GM12878 (cell line): ENCODE data around the gene SAP25. TPM values are rescaled to one million over a fixed set of nuclear protein-coding genes. Genes with fewer than 3 reads are reported as not detected.

ENCODE experiments used
- ESRRA ChIP-seq: IDR thresholded peaks from 2 replicates; pipeline ENCODE4 v1.6.1; 2012; ENCODE audit warnings: mild to moderate bottlenecking, low read length, improper control_type of control experiment
- FOXK2 ChIP-seq: fragments of 450-650 bp; IDR thresholded peaks from 2 replicates; pipeline ENCODE4 v1.6.1; 2017; ENCODE audit warnings: mild to moderate bottlenecking, moderate library complexity
- HDGF ChIP-seq: fragments of 450-650 bp; IDR thresholded peaks from 2 replicates; pipeline ENCODE4 v1.6.1; 2016; ENCODE audit warnings: antibody characterized with exemption
- JUND ChIP-seq: IDR thresholded peaks from 2 replicates; pipeline ENCODE4 v1.6.1; 2012; ENCODE audit warnings: low read depth, mild to moderate bottlenecking, low read length, improper control_type of control experiment, moderate library complexity
- KLF5 ChIP-seq: fragments of 450-650 bp; IDR thresholded peaks from 2 replicates; pipeline ENCODE4 v1.6.1; 2014; ENCODE audit warnings: mild to moderate bottlenecking; ENCODE audit not compliant: partially characterized antibody
- NFXL1 ChIP-seq: fragments of 450-650 bp; IDR thresholded peaks from 2 replicates; pipeline ENCODE4 v1.6.1; 2017; ENCODE audit warnings: antibody characterized with exemption, mild to moderate bottlenecking, borderline replicate concordance
- NRF1 ChIP-seq: conservative IDR thresholded peaks from 2 replicates; pipeline ENCODE4 v1.6.1; 2011; ENCODE audit warnings: mild to moderate bottlenecking, low read depth, low read length, improper control_type of control experiment
- PAX8 ChIP-seq: fragments of 450-650 bp; IDR thresholded peaks from 2 replicates; pipeline ENCODE4 v1.6.1; 2017; ENCODE audit warnings: mild to moderate bottlenecking, moderate library complexity
- POLR2AphosphoS5 ChIP-seq: IDR thresholded peaks from 2 replicates; pipeline ENCODE4 v1.6.1; 2011; ENCODE audit warnings: mild to moderate bottlenecking, low read length, inconsistent platforms
- RAD51 ChIP-seq: fragments of 450-650 bp; IDR thresholded peaks from 2 replicates; pipeline ENCODE4 v1.6.1; 2016; ENCODE audit warnings: moderate library complexity, mild to moderate bottlenecking, inconsistent platforms
- RB1 ChIP-seq: fragments of 450-650 bp; formaldehyde crosslinking; IDR thresholded peaks from 2 replicates; pipeline ENCODE4 v1.6.1; 2017; ENCODE audit warnings: mild to moderate bottlenecking, borderline replicate concordance
- RUNX3 ChIP-seq: IDR thresholded peaks from 2 replicates; pipeline ENCODE4 v1.6.1; 2012; ENCODE audit warnings: low read length, inconsistent platforms
- SMARCA5 ChIP-seq: fragments of 450-650 bp; IDR thresholded peaks from 2 replicates; pipeline ENCODE4 v1.6.1; 2017; ENCODE audit warnings: mild to moderate bottlenecking
- SREBF2 ChIP-seq: IDR thresholded peaks from 2 replicates; pipeline ENCODE4 v1.6.1; 2012; ENCODE audit warnings: mild to moderate bottlenecking, low read length
- SRF ChIP-seq, 2 experiments: IDR thresholded peaks; 2 replicates each; pipeline ENCODE4 v1.6.1; 2011; ENCODE audit warnings: low read depth in 2 of 2, low read length in 2 of 2, mild to moderate bottlenecking in 1 of 2, moderate library complexity in 1 of 2
- SUZ12 ChIP-seq: fragments of 200-600 bp; sonication (generic); IDR thresholded peaks from one replicate; pipeline ENCODE4 v1.6.1; 2018; ENCODE audit warnings: antibody characterized with exemption, mild to moderate bottlenecking; ENCODE audit not compliant: unreplicated experiment
- TBL1XR1 ChIP-seq: IDR thresholded peaks from 2 replicates; pipeline ENCODE4 v1.6.1; 2012; ENCODE audit warnings: low read depth, low read length, improper control_type of control experiment
- TCF3 ChIP-seq: IDR thresholded peaks from 2 replicates; pipeline ENCODE4 v1.6.1; 2012; ENCODE audit warnings: low read depth, mild to moderate bottlenecking, low read length, borderline replicate concordance; ENCODE audit not compliant: insufficient read depth
- polyA plus RNA-seq, 11 experiments: library from polyadenylated mRNA; depleted of rRNA in 4 of 11; unstranded in 6 of 11; stranded (reverse) in 5 of 11; fragments of >200 nt; fragmentation: Nextera tagmentation in 4 of 11; fragmentation: Illumina TruSeq in 1 of 11; extraction: Ambion mirVana in 4 of 11; extraction: Trizol in 1 of 11; gene quantifications; 1 replicate in 1 of 11; 2 replicates in 10 of 11; pipeline versions ENCODE4 v1.2.1 to v1.2.3, GENCODE V29; 2011 to 2016; ENCODE audit warnings: inconsistent platforms in 2 of 11, missing spikeins in 2 of 11, low read depth in 1 of 11
- total RNA-seq, 4 experiments: library from RNA; depleted of rRNA in 3 of 4; stranded (reverse); fragments of >200 nt in 3 of 4; fragmentation: Illumina TruSeq in 1 of 4; extraction: Trizol in 1 of 4; gene quantifications; 2 replicates each; pipeline versions ENCODE4 v1.2.1 to v1.2.3, GENCODE V29; 2013 to 2021
- TF ChIP-seq, protein P1 (sequence below), 3 experiments: IDR thresholded peaks in 2 of 3; conservative IDR thresholded peaks in 1 of 3; 2 replicates each; pipeline ENCODE4 v1.5.1; 2011; ENCODE audit warnings: low read depth in 3 of 3, low read length in 3 of 3, mild to moderate bottlenecking in 3 of 3, control low read depth in 2 of 3, moderate library complexity in 2 of 3, inconsistent platforms in 1 of 3, mixed read lengths in 1 of 3; ENCODE audit not compliant: control insufficient read depth in 2 of 3, insufficient read depth in 1 of 3; ENCODE audit errors: extremely low read depth in 1 of 3
- TF ChIP-seq, protein P2 (sequence below): IDR thresholded peaks from 2 replicates; pipeline ENCODE4 v1.6.1; 2011; ENCODE audit warnings: borderline replicate concordance, low read depth, mild to moderate bottlenecking, moderate library complexity, low read length; ENCODE audit not compliant: insufficient read depth, poor library complexity, severe bottlenecking
- TF ChIP-seq, protein P3 (sequence below): fragments of 450-650 bp; IDR thresholded peaks from 2 replicates; pipeline ENCODE4 v1.6.1; 2014; ENCODE audit warnings: mild to moderate bottlenecking
- TF ChIP-seq, protein P4 (sequence below): fragments of 150-350 bp; IDR thresholded peaks from 2 replicates; pipeline ENCODE4 v1.6.1; 2014; ENCODE audit warnings: mild to moderate bottlenecking, low read depth, low read length
- TF ChIP-seq, protein P5 (sequence below): IDR thresholded peaks from 2 replicates; pipeline ENCODE4 v1.6.1; 2012; ENCODE audit warnings: low read depth, low read length, improper control_type of control experiment
- TF ChIP-seq, protein P6 (sequence below): IDR thresholded peaks from 2 replicates; pipeline ENCODE4 v1.6.1; 2011; ENCODE audit warnings: low read depth, mild to moderate bottlenecking, low read length, moderate library complexity, borderline replicate concordance; ENCODE audit errors: extremely low read depth

SAP25 gene
- total and polyA plus RNA-seq, 10 of the 15 experiments (the other 5 are each of a cell fraction or from before 2014, with no cell fraction given) = 0.14 to 8.6 (median 1.1) TPM

DNA sequence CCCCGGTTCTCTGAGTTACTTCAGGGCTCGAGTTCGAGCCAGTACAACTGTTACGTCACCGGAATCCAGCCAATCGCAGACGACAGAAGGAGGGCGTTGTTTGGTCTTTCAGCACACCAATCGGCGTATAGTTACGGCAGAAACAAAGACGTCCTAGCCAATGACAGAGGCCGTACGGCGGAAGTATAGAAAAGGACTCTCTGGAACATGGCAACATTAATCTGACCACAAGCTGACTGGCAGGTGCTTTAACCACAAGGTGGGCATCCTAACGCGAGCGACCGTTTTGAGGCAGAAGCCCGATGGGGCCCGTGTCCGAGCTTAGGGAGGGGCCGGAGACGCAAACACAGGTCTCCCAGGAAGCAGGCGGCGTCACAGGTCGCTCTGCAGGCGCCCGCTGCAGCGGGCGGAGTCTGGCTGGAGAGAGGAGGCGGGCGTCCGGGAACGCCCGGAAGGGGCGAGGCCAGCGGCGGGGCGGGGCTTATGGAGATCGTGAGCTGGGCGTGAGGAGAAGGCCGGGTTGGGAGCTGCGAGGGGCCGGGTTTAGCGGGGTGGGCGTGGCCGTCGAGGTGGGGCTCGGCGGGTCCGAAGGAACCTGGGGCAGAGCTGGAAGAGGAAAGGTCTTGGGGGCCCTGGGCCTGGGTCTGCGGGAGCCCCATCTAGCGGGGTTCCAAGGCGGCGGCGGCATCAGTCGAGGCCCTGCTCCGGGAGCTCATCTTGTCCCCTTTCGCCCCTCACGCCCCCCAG, 38.5 kb upstream of the SAP25 start, which contains the start of gene MOSPD3 (continued):
- TF ChIP-seq SMARCA5 (no peak), PAX8 (no peak), KLF5 (peak; percentile 84), RUNX3 (peak; percentile 97), NFXL1 (no peak), JUND (no peak), HDGF (peak; percentile 97), SUZ12 (no peak), ESRRA (no peak), SRF (IDR thresholded peaks at IDR 0.05; ENCODE audit: low read depth in 2 of 2, low read length in 2 of 2) (peak; percentile 88 to 94), RB1 (peak; percentile 69; the same call in 1 of the 2 replicates), FOXK2 (no peak), POLR2AphosphoS5 (peak; percentile 78), TBL1XR1 (no peak), RAD51 (no peak), NRF1 (no peak), TCF3 (no peak), SREBF2 (no peak)
- TF ChIP-seq, protein P1, sequence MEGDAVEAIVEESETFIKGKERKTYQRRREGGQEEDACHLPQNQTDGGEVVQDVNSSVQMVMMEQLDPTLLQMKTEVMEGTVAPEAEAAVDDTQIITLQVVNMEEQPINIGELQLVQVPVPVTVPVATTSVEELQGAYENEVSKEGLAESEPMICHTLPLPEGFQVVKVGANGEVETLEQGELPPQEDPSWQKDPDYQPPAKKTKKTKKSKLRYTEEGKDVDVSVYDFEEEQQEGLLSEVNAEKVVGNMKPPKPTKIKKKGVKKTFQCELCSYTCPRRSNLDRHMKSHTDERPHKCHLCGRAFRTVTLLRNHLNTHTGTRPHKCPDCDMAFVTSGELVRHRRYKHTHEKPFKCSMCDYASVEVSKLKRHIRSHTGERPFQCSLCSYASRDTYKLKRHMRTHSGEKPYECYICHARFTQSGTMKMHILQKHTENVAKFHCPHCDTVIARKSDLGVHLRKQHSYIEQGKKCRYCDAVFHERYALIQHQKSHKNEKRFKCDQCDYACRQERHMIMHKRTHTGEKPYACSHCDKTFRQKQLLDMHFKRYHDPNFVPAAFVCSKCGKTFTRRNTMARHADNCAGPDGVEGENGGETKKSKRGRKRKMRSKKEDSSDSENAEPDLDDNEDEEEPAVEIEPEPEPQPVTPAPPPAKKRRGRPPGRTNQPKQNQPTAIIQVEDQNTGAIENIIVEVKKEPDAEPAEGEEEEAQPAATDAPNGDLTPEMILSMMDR (IDR thresholded peaks at IDR 0.05 in 2 of 3, conservative IDR thresholded peaks at IDR 0.05 in 1 of 3; ENCODE audit: control insufficient read depth in 2 of 3, extremely low read depth in 1 of 3, insufficient read depth in 1 of 3, low read depth in 3 of 3, low read length in 3 of 3) = no peak
- TF ChIP-seq, protein P2, sequence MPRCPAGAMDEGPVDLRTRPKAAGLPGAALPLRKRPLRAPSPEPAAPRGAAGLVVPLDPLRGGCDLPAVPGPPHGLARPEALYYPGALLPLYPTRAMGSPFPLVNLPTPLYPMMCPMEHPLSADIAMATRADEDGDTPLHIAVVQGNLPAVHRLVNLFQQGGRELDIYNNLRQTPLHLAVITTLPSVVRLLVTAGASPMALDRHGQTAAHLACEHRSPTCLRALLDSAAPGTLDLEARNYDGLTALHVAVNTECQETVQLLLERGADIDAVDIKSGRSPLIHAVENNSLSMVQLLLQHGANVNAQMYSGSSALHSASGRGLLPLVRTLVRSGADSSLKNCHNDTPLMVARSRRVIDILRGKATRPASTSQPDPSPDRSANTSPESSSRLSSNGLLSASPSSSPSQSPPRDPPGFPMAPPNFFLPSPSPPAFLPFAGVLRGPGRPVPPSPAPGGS = no peak
- TF ChIP-seq, protein P3, sequence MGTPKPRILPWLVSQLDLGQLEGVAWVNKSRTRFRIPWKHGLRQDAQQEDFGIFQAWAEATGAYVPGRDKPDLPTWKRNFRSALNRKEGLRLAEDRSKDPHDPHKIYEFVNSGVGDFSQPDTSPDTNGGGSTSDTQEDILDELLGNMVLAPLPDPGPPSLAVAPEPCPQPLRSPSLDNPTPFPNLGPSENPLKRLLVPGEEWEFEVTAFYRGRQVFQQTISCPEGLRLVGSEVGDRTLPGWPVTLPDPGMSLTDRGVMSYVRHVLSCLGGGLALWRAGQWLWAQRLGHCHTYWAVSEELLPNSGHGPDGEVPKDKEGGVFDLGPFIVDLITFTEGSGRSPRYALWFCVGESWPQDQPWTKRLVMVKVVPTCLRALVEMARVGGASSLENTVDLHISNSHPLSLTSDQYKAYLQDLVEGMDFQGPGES = peak; percentile 68
- TF ChIP-seq, protein P4, sequence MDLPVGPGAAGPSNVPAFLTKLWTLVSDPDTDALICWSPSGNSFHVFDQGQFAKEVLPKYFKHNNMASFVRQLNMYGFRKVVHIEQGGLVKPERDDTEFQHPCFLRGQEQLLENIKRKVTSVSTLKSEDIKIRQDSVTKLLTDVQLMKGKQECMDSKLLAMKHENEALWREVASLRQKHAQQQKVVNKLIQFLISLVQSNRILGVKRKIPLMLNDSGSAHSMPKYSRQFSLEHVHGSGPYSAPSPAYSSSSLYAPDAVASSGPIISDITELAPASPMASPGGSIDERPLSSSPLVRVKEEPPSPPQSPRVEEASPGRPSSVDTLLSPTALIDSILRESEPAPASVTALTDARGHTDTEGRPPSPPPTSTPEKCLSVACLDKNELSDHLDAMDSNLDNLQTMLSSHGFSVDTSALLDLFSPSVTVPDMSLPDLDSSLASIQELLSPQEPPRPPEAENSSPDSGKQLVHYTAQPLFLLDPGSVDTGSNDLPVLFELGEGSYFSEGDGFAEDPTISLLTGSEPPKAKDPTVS = no peak
- TF ChIP-seq, protein P5, sequence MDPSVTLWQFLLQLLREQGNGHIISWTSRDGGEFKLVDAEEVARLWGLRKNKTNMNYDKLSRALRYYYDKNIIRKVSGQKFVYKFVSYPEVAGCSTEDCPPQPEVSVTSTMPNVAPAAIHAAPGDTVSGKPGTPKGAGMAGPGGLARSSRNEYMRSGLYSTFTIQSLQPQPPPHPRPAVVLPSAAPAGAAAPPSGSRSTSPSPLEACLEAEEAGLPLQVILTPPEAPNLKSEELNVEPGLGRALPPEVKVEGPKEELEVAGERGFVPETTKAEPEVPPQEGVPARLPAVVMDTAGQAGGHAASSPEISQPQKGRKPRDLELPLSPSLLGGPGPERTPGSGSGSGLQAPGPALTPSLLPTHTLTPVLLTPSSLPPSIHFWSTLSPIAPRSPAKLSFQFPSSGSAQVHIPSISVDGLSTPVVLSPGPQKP = no peak
- TF ChIP-seq, protein P6, sequence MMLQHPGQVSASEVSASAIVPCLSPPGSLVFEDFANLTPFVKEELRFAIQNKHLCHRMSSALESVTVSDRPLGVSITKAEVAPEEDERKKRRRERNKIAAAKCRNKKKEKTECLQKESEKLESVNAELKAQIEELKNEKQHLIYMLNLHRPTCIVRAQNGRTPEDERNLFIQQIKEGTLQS = no peak
